Head of caudate nucleus (tissue), 42 donors: ENCODE measurements around the gene FREY1.
A peak's percentile ranks its signal among the peaks of the same experiment; 100 is the strongest.
"Not testable (repeated sequence)": the region's sequence is repeated elsewhere in the genome, so short reads cannot be mapped to it uniquely, and the experiment has no call there.

Source experiments
- DNase-seq, 42 donors: peaks; one replicate each; pipeline versions ENCODE4 v3.0.0 to v3.0.0-alpha.2; 2020 to 2021; ENCODE audit warnings: mixed read lengths in 7 of 42
- intact Hi-C: fragments of 100-400 bp; cut with DNase I; formaldehyde crosslinking; loops from one replicate; pipeline ENCODE4 v1.15.0; 2022

FREY1 gene

DNA sequence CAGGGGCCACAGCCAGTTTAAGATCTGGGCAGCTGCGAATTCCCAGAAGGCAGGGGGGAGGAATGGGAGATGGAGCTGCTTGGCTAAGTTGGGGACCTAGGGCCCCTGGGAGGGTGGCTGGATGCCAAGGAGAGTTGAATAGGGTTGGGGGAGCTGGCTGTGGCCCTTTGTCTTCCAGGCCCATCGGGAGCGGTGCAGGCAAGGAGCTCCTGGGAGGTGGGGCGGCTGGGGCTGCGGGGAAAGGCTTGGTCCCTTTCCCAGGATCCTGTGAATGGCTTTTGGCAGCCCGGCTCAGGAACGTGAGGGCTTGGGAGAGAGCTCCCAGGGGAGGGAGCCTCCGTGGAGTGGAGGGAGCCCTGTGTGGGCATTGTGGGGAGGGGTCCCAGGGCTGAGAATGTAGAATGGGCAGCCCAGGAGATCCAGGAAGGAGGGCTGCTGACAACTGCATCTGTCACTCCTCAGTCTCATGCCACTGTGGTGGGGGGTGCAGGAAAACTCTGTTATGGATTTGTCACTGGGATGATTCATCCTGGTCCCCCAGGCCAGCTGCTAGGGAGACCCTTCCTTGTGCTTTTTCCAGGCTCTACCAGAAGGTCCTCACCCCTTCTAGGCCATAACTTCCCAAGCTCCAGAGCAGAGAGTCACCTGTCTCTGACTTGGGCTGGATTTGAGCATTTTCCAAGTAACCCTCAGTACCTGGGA lies 6.0 kb downstream of the FREY1 start:
- DNase-seq: peak in 35 of 42 donors; percentile 38 to 85 (median 66)
- intact Hi-C loops: loop anchor here (5.0 kb wide), 1 partner anchor 54 kb away; the partner anchor contains the start of gene CRY2

DNA sequence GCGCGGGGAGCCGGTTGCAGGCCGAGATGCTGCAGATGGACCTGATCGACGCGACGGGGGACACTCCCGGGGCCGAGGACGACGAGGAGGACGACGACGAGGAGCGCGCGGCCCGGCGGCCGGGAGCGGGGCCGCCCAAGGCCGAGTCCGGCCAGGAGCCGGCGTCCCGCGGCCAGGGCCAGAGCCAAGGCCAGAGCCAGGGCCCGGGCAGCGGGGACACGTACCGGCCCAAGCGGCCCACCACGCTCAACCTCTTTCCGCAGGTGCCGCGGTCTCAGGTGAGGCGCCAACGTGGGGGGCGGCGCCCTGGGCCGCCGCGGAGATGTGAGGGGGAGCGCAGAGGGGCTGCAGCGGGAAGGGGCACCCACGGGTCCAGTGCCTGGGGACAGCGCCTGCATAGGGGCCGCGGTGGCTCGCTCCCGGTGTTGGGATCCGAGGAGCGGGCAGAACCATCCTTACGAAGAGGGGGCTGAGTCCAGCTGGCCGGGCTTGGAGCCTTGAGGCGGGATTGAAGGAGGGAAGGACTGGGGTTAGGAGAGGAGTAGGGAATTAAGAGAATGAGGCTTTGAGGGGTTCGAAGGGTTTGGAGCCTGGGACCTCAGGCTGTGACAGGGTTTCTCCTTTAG lies 6.8 kb downstream of the FREY1 start:
- DNase-seq: not testable (repeated sequence)
- intact Hi-C loops: loop anchor here (5.0 kb wide), 1 partner anchor 53 kb away; the partner anchor contains the start of gene CRY2

DNA sequence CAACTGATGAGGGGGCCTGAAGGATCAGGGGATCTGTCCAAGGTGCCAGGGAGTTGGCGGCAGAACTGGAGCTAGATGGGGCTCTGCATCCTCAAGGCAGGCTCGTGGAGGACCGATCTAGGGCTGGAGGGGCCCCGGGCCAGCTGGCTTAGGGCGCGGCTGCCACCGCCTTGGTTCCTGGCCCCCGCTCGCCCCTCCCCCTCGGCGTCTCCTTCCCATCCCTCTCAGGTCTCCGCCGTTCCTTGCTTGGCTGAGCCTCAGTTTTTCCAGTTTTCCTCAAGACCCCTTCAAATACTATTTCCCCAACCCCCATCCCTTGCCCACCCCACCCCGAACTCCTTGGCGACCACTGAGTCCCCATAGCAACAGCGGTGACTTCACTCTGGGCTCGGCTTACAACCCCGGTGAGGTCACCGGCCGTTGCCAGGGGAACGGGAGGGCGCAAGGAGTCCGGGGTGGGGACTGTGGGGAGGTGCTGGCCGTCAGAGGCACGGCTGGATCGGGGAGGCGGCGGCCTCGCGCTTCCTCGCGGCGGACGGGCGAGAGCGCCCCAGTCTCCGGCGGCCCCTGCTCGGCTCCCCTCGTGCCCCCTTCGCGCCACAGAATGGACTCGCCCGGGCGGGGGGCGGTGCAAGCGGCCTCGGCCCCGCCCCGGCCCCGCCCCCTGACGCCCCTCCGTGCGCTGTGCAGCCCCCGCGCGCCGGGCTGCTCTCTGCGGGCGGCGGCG lies 7.5 kb downstream of the FREY1 start:
- DNase-seq: peak; percentile 87 to 98 (median 94)

DNA sequence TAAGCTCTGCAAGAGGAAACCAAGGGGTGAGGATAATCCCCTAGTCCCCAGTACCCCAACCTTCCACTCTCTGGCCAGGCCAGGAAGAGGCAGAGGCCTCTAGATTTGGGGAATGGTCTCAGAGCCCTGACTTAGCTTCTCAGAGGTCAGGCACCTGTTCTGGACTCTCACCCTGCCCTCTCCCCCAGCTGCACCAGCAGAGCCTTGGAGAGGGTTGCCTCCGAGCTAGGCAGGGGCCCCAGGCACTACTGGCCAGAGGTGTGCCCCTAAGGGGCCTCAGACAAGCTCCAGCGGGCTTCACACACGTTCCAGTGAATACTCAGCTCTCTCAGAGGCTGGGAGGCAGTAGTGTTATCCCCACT lies 8.0 kb downstream of the FREY1 start:
- intact Hi-C loops: no loop called here
- DNase-seq: no peak

More for the DNA sequence above, 7.5 kb downstream of the FREY1 start:
- intact Hi-C loops: loop anchor here (5.0 kb wide), 1 partner anchor 52 kb away; the partner anchor contains the start of gene CRY2

DNA sequence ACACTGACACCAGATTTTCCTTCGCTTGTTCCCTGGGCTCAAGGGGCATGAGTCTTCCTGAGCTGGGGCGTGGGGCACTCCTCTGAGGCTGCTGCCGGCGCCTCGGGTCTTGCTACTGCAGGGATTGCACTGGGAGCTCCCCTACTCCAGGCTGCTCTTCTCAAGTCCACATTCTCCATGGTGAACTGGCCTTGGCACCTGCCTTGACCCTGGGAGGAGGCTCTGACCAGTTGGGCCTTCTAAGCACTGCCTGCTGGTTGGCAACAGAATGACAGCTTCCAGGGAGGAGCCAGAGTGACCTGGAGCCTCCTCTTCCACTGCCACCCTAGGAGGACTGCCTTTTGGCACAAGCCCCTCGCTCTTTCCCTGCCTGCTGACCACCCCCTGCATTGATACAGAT lies 9.5 kb downstream of the FREY1 start:
- intact Hi-C loops: no loop called here
- no peak for DNase-seq

DNA sequence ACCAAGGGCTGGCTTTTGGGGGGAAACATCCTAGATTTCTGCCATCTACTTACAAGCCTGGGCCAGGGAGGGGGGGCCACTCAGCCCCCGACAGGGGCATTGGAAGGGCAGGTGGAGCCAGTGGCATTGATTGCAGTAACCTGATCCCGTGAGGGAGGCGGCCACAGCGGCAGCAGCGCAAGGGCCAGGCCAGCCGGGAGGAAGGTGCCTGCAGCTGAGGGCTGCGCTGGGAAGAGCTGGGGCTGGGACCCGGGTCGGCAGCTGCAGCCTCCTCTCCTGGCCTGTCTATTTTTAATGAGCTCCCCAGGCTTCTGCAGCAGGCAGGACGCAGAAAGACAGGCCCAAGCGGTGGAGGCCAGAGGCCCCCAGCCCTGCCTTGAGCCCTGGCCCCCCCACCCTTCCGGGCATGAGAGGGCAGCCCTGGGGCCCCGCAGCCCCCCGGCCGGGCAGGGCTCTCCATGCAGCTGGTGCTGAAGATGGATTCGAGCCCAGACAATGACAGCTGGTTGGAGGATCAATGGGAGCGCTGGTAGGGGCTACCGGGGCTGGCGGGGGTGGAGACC lies 10.6 kb downstream of the FREY1 start:
- intact Hi-C loops: no loop called here

DNA sequence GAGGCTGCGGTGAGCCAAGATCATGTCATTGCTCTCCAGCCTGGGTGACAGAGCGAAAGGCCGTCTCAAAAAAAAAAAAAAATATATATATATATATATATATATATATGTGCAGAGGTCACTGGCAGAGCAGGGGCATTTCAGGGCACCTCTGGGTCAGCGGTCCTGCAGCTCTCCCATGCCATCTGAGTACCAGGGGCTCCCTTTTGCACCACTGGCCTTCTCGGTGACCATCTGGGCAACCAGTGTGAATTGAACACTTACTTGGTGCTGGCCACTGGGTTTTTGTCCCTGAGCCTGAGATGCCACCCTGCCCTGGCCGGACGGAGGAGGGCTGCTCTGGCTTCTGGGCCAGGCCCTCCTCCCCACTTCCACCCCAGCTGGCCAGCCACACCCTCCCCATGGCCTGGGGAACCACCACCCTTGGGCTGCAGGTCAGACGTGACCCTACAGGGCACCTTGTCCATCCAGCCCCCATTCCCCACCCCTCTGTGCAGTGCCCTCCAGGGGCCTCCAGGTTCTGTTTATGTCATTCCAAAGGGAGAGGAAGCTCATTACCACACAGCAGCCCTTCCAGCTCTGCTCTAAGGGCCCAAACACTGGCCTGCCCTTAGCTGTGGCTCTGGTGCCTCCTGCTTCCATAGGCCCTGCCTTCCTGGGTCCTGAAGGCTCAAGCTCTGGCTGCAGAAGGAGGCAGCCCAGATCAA lies 11.4 kb downstream of the FREY1 start:
- intact Hi-C loops: no loop called here

More for the DNA sequence above, 10.6 kb downstream of the FREY1 start:
- peak in 22 of 42 donors; percentile 35 to 78 (median 64) for DNase-seq

DNA sequence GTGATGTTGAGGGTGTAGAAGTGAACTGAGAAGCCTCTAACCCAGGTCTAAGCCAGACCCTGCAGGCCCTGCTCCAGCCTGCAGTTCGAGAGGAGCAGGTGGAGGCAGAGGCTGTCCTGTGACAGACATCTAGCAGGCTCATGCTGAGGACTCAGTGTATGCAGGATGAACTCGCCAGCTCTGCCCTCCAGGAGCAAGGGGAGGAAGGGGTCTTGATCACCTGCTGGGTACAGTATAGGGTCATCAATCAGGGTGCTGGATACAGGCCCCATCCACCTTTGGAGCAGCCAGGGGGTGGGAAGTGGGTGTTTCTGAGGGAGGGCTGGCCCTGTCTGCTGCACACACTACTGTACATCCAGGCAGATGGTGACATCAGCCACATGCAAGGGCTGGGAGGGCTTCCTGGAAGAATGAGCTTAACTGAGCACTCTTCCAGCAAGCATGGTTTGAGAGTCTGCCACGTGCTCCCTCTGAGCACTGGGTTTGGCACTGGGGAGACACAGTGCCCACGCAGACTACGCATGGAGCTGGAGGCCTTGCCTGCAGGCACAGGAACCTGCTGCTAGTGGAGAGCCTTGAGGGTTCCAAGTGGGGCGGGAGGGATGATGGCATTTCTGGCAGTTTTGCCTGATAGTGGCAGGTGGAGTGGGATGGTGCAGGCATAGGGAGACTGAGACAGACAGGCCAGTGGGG lies 12.4 kb downstream of the FREY1 start:
- intact Hi-C loops: no loop called here
- peak in 29 of 42 donors; percentile 40 to 88 (median 68) for DNase-seq

More for the DNA sequence above, 11.4 kb downstream of the FREY1 start:
- no peak for DNase-seq

DNA sequence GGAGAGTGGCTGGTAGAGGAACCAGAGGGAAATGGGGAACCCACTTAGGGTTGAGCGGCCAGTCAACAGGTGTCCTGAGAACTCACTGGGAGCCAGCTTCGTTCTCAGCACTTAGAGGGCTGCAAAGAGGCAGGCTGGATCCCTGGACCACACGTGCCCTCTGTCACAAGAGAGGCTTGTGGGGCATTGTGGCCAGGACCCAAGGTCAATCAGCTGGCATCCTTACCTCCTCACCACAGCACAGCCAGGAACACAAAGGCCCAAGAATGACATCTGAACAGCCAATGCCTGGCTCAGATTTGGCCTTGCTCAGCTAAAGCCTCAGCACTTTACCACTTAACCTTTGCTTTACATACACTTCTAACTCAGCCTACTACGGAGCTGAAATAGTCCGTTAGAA lies 14.2 kb downstream of the FREY1 start:
- DNase-seq: no peak
- intact Hi-C loops: no loop called here

DNA sequence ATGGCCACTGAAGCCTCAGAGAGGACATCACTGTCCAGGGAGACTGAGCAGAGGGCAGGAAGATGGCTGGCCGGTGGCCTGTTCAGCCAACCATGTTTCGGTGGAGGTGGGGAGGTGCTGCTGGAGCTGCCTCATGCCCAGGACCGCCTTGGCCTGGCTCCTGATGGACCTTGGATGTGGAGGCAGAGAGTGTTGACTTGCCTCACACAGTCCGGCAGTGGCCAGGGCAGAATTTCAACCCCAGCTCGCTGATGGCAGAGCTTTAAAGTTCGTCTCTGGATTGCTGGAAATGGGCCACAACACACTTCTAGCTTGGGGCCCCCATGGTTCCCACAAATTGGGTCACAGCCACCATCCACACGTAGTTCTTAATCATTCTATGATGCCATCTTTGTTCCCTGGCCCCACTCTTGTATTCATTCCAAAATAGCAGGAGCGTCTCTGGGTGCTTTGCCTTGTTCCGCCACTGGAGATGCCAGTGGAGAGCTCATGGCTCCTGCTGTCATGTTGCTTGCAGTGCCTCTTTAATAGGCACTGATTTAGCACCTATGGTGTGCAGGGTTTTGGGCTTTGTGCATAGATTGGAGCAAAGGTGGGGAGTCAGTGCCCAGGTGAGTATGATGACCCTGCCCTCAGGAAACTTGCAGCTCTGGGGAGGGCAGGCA lies 16.1 kb downstream of the FREY1 start:
- peak in 4 of 42 donors; percentile 32 to 60 (median 56) for DNase-seq
- intact Hi-C loops: no loop called here

DNA sequence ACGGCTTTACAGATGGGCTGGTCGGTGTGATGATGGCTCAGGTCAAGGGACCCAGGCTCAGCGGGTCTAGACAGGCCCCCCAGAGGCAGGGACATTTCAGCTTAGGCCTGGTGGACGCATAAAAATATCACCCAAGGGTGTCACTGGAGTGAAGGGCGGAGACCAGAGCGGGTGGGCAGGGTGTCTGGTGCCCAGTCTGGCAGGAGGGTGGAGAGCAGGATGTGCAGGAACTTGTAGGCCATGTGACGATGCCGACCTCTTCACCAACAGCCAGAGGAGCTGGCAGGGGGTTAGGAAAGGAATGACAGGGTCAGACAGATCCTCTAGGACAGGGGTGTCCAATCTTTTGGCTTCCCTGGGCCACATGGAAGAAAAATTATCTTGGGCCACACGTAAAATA lies 17.1 kb downstream of the FREY1 start:
- no peak for DNase-seq
- intact Hi-C loops: no loop called here

DNA sequence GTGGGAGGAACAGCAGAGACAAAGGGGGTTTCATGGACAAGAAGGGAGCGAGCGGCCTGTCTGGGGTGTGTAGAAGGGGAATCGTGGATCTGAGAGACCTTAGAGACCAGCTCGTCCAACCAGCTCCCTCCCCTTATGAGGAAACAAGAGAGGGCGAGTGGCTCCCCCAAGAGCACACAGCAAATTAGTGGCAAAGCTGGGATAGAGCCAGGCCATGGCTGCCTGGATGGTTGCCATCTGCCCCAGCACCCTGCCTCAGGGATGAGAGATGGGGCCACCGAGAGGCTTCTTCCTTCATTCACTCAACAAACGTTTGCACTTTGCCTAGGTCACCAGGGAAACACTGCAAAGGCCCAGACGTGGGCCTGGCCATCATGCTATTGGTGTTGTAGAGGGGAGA lies 17.5 kb downstream of the FREY1 start:
- no peak for DNase-seq
- intact Hi-C loops: no loop called here

DNA sequence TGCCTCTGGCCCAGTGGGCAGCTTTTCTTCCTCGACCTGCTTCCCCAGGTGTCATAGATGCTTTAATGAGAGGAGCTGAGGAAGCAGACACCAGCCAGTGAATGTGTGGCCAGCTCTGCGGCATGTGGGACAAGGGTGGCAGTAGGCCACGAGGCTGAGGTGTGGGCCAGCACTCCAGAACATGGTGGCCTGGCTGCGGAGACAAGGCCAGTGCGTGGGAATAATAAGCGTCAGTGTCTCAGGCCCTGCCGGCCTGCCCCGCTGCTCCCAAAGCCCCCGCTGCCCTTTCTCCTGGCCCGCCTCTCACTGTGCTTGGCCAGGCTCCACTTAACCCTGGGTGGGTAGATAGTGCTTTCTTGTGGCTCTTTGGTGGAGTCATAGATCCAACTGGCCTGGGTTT lies 19.5 kb downstream of the FREY1 start:
- no peak for DNase-seq
- intact Hi-C loops: no loop called here

DNA sequence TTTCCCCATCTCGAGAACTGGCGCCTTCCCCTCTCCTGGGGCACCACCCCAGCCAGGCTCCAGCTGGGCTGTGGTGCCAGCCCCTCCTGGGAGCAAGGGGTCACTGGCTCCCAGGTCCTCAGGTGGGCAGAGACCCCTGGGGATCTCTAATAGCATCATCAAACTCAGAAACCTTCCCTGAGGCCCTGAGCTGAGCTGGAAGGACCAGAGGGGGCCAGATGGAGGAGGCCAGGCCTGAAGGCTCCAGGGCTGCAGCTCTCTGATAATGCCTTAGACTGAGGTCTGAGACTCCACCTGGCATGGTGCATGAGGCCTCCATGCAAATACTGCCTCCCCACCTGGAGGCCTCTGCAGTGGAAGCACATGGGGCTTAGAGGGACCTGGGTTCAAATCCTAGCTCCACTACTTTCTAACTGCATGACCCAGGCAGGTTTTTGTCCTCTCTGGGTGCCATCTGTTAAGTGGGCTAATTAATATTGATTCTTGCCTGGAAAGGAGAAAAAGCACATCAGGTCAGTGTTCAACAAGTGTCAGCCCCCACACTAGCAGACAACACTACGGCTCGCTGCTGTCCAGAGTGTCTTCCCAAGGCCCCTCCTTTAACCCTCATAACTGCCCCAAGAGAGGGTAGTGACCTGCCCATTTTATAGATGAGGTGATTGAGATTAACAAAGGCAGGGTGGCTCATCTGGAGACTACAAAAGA lies 20.1 kb downstream of the FREY1 start:
- intact Hi-C loops: no loop called here

DNA sequence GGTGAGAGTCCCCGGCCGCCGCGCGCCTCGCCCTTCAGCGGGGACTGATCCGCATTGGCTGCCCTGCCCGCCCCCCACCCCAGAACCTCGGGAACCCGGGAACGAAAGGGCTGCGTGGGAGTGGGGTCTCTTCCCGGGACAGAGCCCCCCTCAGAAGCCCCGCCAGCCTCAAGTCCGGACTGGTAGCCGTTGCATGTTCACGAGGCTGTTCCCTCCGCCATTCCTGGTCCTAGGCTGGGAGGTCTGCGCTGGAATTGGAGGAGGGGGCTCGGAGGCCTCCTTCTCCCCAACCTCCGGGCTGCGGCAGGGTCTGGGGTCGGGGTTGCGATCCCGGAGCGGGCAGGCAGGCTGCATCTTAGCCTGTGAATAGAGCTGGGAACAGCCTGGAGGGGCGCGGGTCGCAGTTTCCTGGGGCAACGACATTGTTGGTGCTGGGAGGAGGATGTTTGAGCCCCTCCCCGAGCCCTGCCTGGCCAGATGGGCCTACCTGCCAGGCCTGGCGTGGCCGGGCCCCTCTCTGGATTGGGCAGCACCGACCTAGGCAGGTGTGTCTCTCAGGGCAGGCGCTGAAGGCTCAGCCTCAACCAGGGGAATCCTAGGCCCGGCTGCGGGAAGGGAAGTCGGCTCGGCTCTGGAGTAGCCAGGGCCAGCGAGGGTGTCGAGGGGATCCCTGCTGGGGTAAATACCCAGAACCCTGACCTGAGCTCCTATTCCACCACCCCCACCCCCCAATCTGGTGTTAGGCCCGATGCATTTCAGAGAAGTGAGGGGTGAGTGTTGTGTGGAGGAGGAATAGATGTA lies 20.9 kb downstream of the FREY1 start:
- DNase-seq: peak in 1 of 42 donors; percentile 24

More for the DNA sequence above, 20.1 kb downstream of the FREY1 start:
- no peak for DNase-seq

DNA sequence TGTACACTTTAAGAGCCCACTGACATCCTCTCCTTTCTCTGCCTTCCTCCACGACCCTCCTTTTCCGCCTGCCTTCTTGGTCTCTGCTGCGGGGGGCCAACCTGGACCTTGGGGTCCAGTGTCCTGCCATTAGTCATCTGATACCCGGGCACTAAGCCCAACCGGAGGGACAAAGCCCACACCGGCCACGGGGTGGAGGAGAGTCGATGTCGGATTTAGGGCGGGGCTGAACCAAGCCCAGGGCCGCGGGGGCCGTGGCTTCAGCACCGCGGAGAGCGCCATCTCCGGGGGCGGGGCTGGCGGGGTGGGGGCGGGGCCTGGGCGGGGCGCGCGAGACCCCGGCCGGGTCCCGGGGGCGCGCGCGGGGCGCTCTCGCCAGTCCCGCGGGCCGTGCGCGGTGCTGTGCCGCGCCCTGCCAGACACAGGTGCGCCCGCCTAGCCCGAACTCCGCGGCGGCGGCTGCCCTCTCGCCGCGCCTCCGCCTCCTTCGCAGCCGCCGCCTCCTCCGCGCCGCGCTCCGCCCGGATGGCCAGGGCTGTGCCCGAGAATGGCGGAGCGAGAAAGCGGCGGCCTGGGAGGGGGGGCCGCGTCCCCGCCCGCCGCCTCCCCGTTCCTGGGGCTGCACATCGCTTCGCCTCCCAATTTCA lies 21.7 kb downstream of the FREY1 start, which contains the start of gene MAPK8IP1:
TSS of gene MAPK8IP1 (plus strand) at position 378 of the 647 bp plus-strand sequence. CDS start at position 548, 170 bp downstream.
- intact Hi-C loops: no loop called here
- peak in 30 of 42 donors; percentile 34 to 84 (median 62) for DNase-seq

More for the DNA sequence above, 20.9 kb downstream of the FREY1 start:
- intact Hi-C loops: no loop called here
